WTC11 (cell line): ENCODE data around the gene COL1A1. TPM values are rescaled to one million over a fixed set of nuclear protein-coding genes. Genes with fewer than 3 reads are reported as not detected.

Experiments
- ATAC-seq: fragments of 200-7000 bp; cut with Tn5 transposase; 2 replicates; pipeline ENCODE4 v1.10.0; 2021; ENCODE audit warnings: mild to moderate bottlenecking, moderate library complexity
- CTCF ChIA-PET: fragments of 300-600 bp; sonication (Branson Sonifier 250); formaldehyde crosslinking; loops from one replicate; lab custom pipeline; 2021; ENCODE audit warnings: antibody characterized with exemption; lab: Charles Lee
- POLR2A ChIA-PET: fragments of 350-600 bp; sonication (Branson Sonifier 250); formaldehyde crosslinking; loops from one replicate; lab custom pipeline; 2021; ENCODE audit warnings: antibody characterized with exemption; lab: Charles Lee
- DNase-seq: peaks from one replicate; pipeline ENCODE4 v3.0.0; 2021; ENCODE audit warnings: low spot score
- H3K27ac Mint-ChIP-seq: 2 replicates; pipeline ENCODE4 v1.8.0; 2021; ENCODE audit warnings: mixed read lengths
- H3K27me3 Mint-ChIP-seq: 2 replicates; pipeline ENCODE4 v1.8.0; 2021; ENCODE audit warnings: low read depth, mild to moderate bottlenecking, moderate library complexity, mixed read lengths
- H3K36me3 Mint-ChIP-seq: 2 replicates; pipeline ENCODE4 v1.8.0; 2021; ENCODE audit warnings: mixed read lengths
- H3K4me1 Mint-ChIP-seq: 2 replicates; pipeline ENCODE4 v1.8.0; 2022; ENCODE audit warnings: mixed read lengths
- H3K4me3 Mint-ChIP-seq: 2 replicates; pipeline ENCODE4 v1.8.0; 2021; ENCODE audit warnings: mild to moderate bottlenecking, moderate library complexity, mixed read lengths
- H3K9me3 Mint-ChIP-seq: 2 replicates; pipeline ENCODE4 v1.8.0; 2021; ENCODE audit warnings: mixed read lengths
- AFF4 ChIP-seq: sonication (generic); formaldehyde crosslinking; IDR thresholded peaks from 2 replicates; pipeline ENCODE4 v1.8.1; 2023; ENCODE audit warnings: mild to moderate bottlenecking, missing genetic modification reagents, borderline replicate concordance
- ATF6 ChIP-seq: sonication (generic); formaldehyde crosslinking; IDR thresholded peaks from 2 replicates; pipeline ENCODE4 v1.8.1; 2023; ENCODE audit warnings: mild to moderate bottlenecking, missing genetic modification reagents
- CBFB ChIP-seq: sonication (generic); formaldehyde crosslinking; IDR thresholded peaks from 2 replicates; pipeline ENCODE4 v1.8.1; 2022; ENCODE audit warnings: mild to moderate bottlenecking, low read depth, missing genetic modification reagents
- CTCF ChIP-seq: fragments of 200-600 bp; IDR thresholded peaks from 2 replicates; pipeline ENCODE4 v1.8.0; 2022; ENCODE audit warnings: antibody characterized with exemption
- FOXJ3 ChIP-seq: sonication (generic); formaldehyde crosslinking; IDR thresholded peaks from 2 replicates; pipeline ENCODE4 v1.9.0; 2021; ENCODE audit warnings: missing genetic modification reagents, mild to moderate bottlenecking, borderline replicate concordance
- HMGA2 ChIP-seq: fragments of 250-450 bp; sonication (Bioruptor Pico); IDR thresholded peaks from 2 replicates; pipeline ENCODE4 v1.4.0; 2021; ENCODE audit warnings: mild to moderate bottlenecking, moderate library complexity
- HMGXB4 ChIP-seq: sonication (generic); formaldehyde crosslinking; IDR thresholded peaks from 2 replicates; pipeline ENCODE4 v1.8.1; 2023; ENCODE audit warnings: mild to moderate bottlenecking, moderate library complexity, missing genetic modification reagents
- JUN ChIP-seq: sonication (generic); formaldehyde crosslinking; IDR thresholded peaks from 2 replicates; pipeline ENCODE4 v1.8.0; 2023; ENCODE audit warnings: mild to moderate bottlenecking, missing genetic modification reagents
- SMAD3 ChIP-seq: sonication (generic); formaldehyde crosslinking; IDR thresholded peaks from 2 replicates; pipeline ENCODE4 v1.8.0; 2022; ENCODE audit warnings: missing genetic modification reagents, mild to moderate bottlenecking, borderline replicate concordance
- STAT6 ChIP-seq: sonication (generic); formaldehyde crosslinking; conservative IDR thresholded peaks from 2 replicates; pipeline ENCODE4 v1.8.1; 2023; ENCODE audit warnings: mild to moderate bottlenecking, low read depth, missing genetic modification reagents, moderate library complexity
- TEAD1 ChIP-seq: sonication (generic); formaldehyde crosslinking; IDR thresholded peaks from 2 replicates; pipeline ENCODE4 v1.8.0; 2022; ENCODE audit warnings: mild to moderate bottlenecking, missing genetic modification reagents
- TEAD4 ChIP-seq: sonication (generic); formaldehyde crosslinking; IDR thresholded peaks from 2 replicates; pipeline ENCODE4 v1.8.0; 2022; ENCODE audit warnings: mild to moderate bottlenecking, missing genetic modification reagents
- ZNF138 ChIP-seq: sonication (generic); formaldehyde crosslinking; conservative IDR thresholded peaks from 2 replicates; pipeline ENCODE4 v1.8.1; 2022; ENCODE audit warnings: mild to moderate bottlenecking, moderate library complexity, missing genetic modification reagents
- ZNF232 ChIP-seq: sonication (generic); formaldehyde crosslinking; IDR thresholded peaks from 2 replicates; pipeline ENCODE4 v1.8.0; 2022; ENCODE audit warnings: mild to moderate bottlenecking, missing genetic modification reagents
- ZNF416 ChIP-seq: fragments of 250-450 bp; sonication (Bioruptor Pico); IDR thresholded peaks from 2 replicates; pipeline ENCODE4 v1.9.0; 2021; ENCODE audit warnings: mild to moderate bottlenecking, inconsistent platforms
- ZNF671 ChIP-seq: fragments of 250-450 bp; sonication (Bioruptor Pico); IDR thresholded peaks from 2 replicates; pipeline ENCODE4 v1.8.0; 2021; ENCODE audit warnings: mild to moderate bottlenecking
- total RNA-seq: library from RNA; stranded (reverse); gene quantifications from 3 replicates; pipeline ENCODE4 v1.2.3, GENCODE V29; 2021

The COL1A1 gene
- total RNA-seq, 1 experiment from 2014 or later, result 52.1 TPM

- H3K4me1 Mint-ChIP-seq, result peaks cover 17% of the 10 kb centered on the region
- peak overlapping the region; percentile 18; the same call in 1 of the 2 replicates for H3K27ac Mint-ChIP-seq
- ChIA-PET POLR2A (interaction anchor here (0.7 kb wide), 1 partner anchor 101 kb away, joined by 3 read pairs; the partner anchor contains the start of gene TMEM92), CTCF (interaction anchor here (0.6 to 2.9 kb wide), 10 partner anchors 12 to 189 kb away, joined by 3 to 14 read pairs (median 4); partner anchors contain the start of genes COL1A1 and TMEM92)
- DNase-seq (no peak), ATAC-seq (no peak; the same call in 1 of the 2 replicates)
- H3K9me3 Mint-ChIP-seq, result no peaks in the 10 kb centered on the region
- no peaks in the 10 kb centered on the region for H3K36me3 Mint-ChIP-seq
- peaks cover 3% of the 10 kb centered on the region; the same call in 1 of the 2 replicates for H3K27me3 Mint-ChIP-seq
- TF ChIP-seq CBFB (CRISPR knock-in tag) (no peak), ZNF232 (CRISPR knock-in tag) (no peak), CTCF (no peak), HMGA2 (CRISPR knock-in tag) (no peak), TEAD1 (CRISPR knock-in tag) (no peak), ZNF416 (CRISPR knock-in tag) (no peak), SMAD3 (CRISPR knock-in tag) (no peak)
- H3K4me3 Mint-ChIP-seq, result no peak overlapping the region
Measured at GRCh38 chr17:50173335-50173941, 28.0 kb downstream of the COL1A1 start.

GRCh38 chr17:50172936-50173334, 28.5 kb downstream of the COL1A1 start:
- ChIA-PET POLR2A (no interaction called here), CTCF (interaction anchor here (0.7 to 2.9 kb wide), 10 partner anchors 11 to 189 kb away, joined by 3 to 14 read pairs (median 4); partner anchors contain the start of genes COL1A1 and TMEM92)
- peaks cover 3% of the 10 kb centered on the region; the same call in 1 of the 2 replicates for H3K27me3 Mint-ChIP-seq
- DNase-seq, result no peak
- no peak overlapping the region for H3K27ac Mint-ChIP-seq
- no peak overlapping the region for H3K4me3 Mint-ChIP-seq
- H3K36me3 Mint-ChIP-seq, result no peaks in the 10 kb centered on the region
- ATAC-seq, result no peak
- H3K9me3 Mint-ChIP-seq, result no peaks in the 10 kb centered on the region
- no peak for TF ChIP-seq ZNF138 (CRISPR knock-in tag)
- TF ChIP-seq FOXJ3, result no peak
- no peak for TF ChIP-seq STAT6 (CRISPR knock-in tag)
- no peak for TF ChIP-seq JUN (CRISPR knock-in tag)
- TF ChIP-seq ZNF671 (CRISPR knock-in tag), result no peak
- TF ChIP-seq HMGXB4 (CRISPR knock-in tag), result no peak
- TF ChIP-seq ZNF232 (CRISPR knock-in tag), result no peak
- TF ChIP-seq, all 79 proteins: peak for 0
- H3K4me1 Mint-ChIP-seq, result peaks cover 15% of the 10 kb centered on the region

- ATAC-seq, result no peak
- peaks cover under 1% of the 10 kb centered on the region; the same call in 1 of the 2 replicates for H3K27me3 Mint-ChIP-seq
- ChIA-PET POLR2A (no interaction called here), CTCF (interaction anchor here (1.6 to 1.8 kb wide), 2 partner anchors 24 to 102 kb away, joined by 4 read pairs; partner anchors contain the start of gene TMEM92)
- no peak overlapping the region for H3K27ac Mint-ChIP-seq
- TF ChIP-seq TEAD4 (CRISPR knock-in tag) (no peak), AFF4 (CRISPR knock-in tag) (no peak), ATF6 (CRISPR knock-in tag) (no peak)
- no peak for DNase-seq
- peaks cover 13% of the 10 kb centered on the region for H3K4me1 Mint-ChIP-seq
- H3K4me3 Mint-ChIP-seq, result no peak overlapping the region
- H3K36me3 Mint-ChIP-seq, result no peaks in the 10 kb centered on the region
- H3K9me3 Mint-ChIP-seq, result no peaks in the 10 kb centered on the region
Measured at GRCh38 chr17:50172130-50172529, 29.3 kb downstream of the COL1A1 start.
